ENCODE results near the gene RBBP4. TPM values are rescaled to one million over a fixed set of nuclear protein-coding genes. Genes with fewer than 3 reads are reported as not detected.

RBBP4 gene
- total RNA-seq, 1 donor from 2014 or later: 186 TPM

DNA sequence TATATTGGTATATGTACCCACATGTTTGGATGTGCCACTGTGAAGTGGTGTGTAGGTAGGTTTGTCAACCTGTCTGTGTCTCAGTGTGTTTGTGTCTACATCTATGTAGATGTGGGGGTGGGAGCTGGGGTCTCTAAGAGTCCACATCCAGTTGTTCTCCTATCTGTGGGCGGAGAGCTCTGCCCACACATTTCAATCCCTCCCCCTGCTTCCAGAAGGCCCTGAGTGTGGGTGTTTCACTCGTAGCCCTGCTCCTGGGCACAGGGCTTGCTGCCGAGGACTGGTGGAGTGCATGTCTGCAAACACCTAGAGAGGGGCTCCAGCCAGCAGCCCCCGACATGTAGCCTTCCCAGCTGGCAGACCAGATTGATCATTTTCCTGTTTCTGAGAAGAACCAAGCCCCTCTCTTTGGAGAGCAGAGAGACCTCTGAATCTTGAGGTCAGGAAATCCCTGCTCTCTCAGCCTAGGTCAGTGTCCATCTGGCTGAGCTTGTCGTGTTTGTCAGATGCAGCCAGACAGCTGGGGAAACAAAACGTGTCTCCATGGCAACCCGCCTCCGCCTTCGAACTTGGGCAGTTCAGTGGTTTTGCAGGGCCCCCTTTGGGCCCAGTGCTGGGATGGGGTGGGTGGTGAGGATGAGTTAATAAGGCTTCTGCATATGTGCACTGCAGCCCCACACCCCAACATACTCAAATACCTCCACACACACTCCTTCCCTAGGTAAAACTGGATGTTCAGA is 82.7 kb downstream of the RBBP4 start:
- H4K20me1 ChIP-seq (ENCODE audit: insufficient read depth, low read length): no peaks in the 10 kb centered on the region
- TF ChIP-seq, protein P1, sequence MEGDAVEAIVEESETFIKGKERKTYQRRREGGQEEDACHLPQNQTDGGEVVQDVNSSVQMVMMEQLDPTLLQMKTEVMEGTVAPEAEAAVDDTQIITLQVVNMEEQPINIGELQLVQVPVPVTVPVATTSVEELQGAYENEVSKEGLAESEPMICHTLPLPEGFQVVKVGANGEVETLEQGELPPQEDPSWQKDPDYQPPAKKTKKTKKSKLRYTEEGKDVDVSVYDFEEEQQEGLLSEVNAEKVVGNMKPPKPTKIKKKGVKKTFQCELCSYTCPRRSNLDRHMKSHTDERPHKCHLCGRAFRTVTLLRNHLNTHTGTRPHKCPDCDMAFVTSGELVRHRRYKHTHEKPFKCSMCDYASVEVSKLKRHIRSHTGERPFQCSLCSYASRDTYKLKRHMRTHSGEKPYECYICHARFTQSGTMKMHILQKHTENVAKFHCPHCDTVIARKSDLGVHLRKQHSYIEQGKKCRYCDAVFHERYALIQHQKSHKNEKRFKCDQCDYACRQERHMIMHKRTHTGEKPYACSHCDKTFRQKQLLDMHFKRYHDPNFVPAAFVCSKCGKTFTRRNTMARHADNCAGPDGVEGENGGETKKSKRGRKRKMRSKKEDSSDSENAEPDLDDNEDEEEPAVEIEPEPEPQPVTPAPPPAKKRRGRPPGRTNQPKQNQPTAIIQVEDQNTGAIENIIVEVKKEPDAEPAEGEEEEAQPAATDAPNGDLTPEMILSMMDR (IDR thresholded peaks at IDR 0.05; ENCODE audit: insufficient read depth, low read depth, low read length): no peak
- TF ChIP-seq EZH2 (IDR thresholded peaks at IDR 0.05; ENCODE audit: insufficient read depth, low read length): no peak
- H3K27ac ChIP-seq (ENCODE audit: low read depth, low read length): no peak overlapping the region
- no peak overlapping the region for H2AFZ ChIP-seq (ENCODE audit: low read depth, low read length)
- DNase-seq (ENCODE audit: low read depth): peak; percentile 33
- no peak overlapping the region for H3K4me2 ChIP-seq (ENCODE audit: low read length)
- H3K4me3 Mint-ChIP-seq (ENCODE audit: unreplicated experiment): no peak overlapping the region
- H3K4me1 ChIP-seq (ENCODE audit: insufficient read depth, low read length): peaks cover 16% of the 10 kb centered on the region
- H3K4me1 Mint-ChIP-seq (ENCODE audit: low read depth, unreplicated experiment): peaks cover 24% of the 10 kb centered on the region
- H3K36me3 ChIP-seq (ENCODE audit: insufficient read depth, low read length): no peaks in the 10 kb centered on the region
- no peak overlapping the region for H3K4me3 ChIP-seq (ENCODE audit: insufficient read depth, low read depth, low read length)
- no peaks in the 10 kb centered on the region for H3K9me3 ChIP-seq (ENCODE audit: insufficient read depth, low read depth, low read length)
- H3K9ac ChIP-seq (ENCODE audit: low read length): no peak overlapping the region
- peaks cover 1% of the 10 kb centered on the region for H3K36me3 Mint-ChIP-seq (ENCODE audit: low read depth, unreplicated experiment)
- peak overlapping the region; percentile 53 for H3K27ac Mint-ChIP-seq (ENCODE audit: unreplicated experiment)
- no peaks in the 10 kb centered on the region for H3K9me3 Mint-ChIP-seq (ENCODE audit: unreplicated experiment)
- no peaks in the 10 kb centered on the region for H3K79me2 ChIP-seq (ENCODE audit: insufficient read depth, low read length)
- no peak for FAIRE-seq
- H3K27me3 ChIP-seq (ENCODE audit: insufficient read depth, low read length): no peaks in the 10 kb centered on the region
- H3K27me3 Mint-ChIP-seq (ENCODE audit: low read depth, unreplicated experiment): peaks cover 3% of the 10 kb centered on the region

Other genes with a start within 250 kb of the RBBP4 start
- 0.12 and 0.18 TPM in 2 replicates for gene ZBTB8B, start 186.1 kb upstream of the RBBP4 start, total RNA-seq
- gene ZBTB8A, start 111.8 kb upstream of the RBBP4 start, total RNA-seq: 5.2 and 5.6 TPM in 2 replicates
- gene ZBTB8OS, start 658 bp upstream of the RBBP4 start, total RNA-seq: 60.4 and 66.1 TPM in 2 replicates
- 20.6 and 23.7 TPM in 2 replicates for gene SYNC, start 51.6 kb downstream of the RBBP4 start, total RNA-seq
- 214 and 219 TPM in 2 replicates for gene YARS1, start 166.2 kb downstream of the RBBP4 start, total RNA-seq
- 39.9 and 40.3 TPM in 2 replicates for gene S100PBP, start 166.4 kb downstream of the RBBP4 start, total RNA-seq
- 0.39 and 0.96 TPM in 2 replicates for gene FNDC5, start 219.7 kb downstream of the RBBP4 start, total RNA-seq
- gene HPCA, start 235.3 kb downstream of the RBBP4 start, total RNA-seq: not detected in 2 replicates